Muscle of arm (tissue), 12 donors: ENCODE measurements around the gene NOXA1. TPM values are rescaled to one million over a fixed set of nuclear protein-coding genes. Genes with fewer than 3 reads are reported as not detected.
A peak's percentile ranks its signal among the peaks of the same experiment; 100 is the strongest.

Experiments
- DNase-seq: peaks from one replicate; pipeline ENCODE4 v3.0.0-alpha.2; 2013
- polyA plus RNA-seq, 12 donors: library from polyadenylated mRNA; unstranded; fragments of 120-200 nt; gene quantifications; one replicate each; pipeline ENCODE4 v1.2.1, GENCODE V29; 2013; ENCODE audit not compliant: insufficient read length in 12 of 12

The NOXA1 gene
- polyA plus RNA-seq, 12 donors = 1.4 to 3.1 (median 2.4) TPM; not detected in 2

DNA sequence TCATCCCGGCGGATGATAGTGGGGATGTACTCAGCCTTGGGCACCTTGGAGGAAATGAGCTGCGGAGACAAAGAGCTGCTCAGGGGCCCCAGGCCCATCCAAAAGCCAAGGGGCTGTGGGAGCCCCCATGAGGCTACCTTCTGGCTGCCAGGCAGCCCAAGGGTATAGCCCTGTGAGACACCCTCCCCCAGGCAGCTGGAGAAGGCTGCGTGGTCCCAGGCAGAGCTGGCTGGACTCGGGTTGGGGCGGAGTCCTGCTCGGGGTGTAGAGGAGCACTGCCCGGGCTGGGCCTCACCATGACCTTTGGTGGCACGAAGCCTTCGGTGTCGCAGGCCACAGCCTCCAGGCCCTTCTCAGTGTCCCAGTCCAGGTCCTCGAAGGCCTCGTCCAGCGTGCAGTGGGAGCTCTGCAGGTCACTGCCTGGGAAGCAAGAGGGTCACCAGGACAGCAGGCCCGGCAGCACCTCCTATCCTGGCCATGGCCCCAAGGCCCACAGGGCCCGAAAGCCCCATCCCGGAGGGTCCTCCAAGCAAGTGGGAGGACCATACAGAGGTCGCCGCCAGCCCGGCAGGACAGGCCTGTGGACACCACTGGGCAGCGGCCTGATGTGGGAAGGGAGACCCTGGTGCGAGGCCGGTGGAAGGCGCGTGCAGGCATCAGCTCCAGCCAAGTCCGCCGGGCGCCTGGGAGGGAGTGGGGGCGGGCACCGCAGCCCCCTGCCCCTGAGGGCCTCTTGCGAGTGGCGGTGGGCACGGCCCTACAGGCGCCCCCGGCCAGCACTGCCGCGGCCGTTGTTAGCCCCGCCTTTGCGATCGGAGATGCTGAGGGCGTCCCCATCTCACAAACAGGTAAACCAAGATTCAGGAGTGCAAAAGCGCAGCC lies 29.8 kb downstream of the NOXA1 start:
- DNase-seq = no peak

DNA sequence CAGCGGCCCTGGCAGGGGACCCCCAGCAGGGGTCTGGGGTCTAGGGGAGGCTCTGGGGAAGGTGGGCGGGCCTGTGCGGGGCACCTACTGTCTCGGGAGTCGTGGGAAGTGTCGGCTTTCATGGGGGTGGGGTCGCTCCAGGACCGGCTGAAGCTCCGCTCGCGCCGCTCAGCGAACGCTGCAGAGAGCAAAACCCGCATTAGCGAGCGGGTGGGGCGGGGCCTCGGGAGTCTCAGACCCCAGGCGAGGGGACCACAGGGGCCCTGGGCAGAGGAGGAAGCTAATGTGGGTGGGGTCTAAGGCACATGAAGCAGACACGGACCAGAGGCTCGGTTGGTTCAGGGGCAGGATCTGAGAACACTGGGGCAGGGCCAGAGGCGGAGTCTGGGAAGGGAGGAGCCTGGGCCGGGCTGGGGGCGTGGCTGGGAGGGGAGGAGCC lies 30.5 kb downstream of the NOXA1 start:
- peak; percentile 54 for DNase-seq

DNA sequence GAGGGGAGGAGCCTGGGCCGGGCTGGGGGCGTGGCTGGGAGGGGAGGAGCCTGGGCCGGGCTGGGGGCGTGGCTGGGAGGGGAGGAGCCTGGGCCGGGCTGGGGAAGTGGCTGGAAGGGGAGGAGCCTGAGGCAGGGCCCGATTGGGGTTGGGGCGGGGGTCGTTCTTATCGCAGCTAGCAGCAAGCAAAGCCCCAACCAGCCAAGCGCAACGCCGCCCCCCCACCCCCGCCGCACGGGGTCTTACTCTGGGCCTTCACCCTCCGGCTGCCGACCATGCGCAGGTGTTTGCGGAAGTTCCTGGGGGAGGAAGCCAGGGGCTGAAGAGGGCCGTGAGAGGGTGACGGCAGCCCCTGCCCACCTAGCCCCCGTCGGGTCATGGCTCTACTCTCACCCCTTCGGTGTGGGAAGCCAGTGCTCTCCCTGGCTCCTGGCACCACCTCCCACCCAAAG lies 31.0 kb downstream of the NOXA1 start:
- DNase-seq = no peak

DNA sequence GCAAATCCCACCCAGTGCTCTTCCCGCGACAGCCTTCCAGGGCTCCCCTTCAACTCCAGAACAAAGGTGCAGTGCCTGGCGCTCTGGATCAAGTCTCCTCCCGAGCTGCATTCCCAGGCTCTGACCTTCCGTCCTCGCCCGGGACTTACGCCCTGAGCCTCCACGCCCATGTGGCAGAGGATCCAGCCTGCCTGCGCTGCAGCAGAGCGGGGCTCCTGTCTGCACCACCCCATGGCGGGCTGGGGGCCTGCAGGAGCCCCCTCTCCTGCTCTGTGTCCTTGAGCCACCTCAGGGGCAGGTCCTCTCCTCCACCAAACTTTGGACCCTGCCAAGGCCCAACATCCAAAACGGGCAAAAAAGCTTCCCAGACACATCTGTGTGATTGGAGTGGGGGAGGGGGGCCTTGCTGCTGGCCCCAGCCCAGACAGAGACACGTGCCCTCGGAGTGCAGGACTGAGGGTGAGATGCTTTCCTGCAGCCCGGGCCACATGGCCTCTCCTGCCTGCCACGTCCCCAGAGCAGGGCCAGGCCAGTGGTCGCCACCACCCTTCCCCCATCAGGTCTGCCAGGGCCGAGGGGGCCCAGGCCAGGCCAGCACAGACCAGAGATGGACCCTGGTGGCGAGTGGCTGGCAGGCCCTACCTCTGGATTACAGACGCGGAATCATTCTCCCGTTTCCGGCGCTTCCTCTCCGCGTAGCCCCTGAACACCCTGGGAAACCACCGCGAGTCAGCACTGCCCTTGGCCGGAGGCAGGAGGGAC lies 31.6 kb downstream of the NOXA1 start:
- no peak for DNase-seq

DNA sequence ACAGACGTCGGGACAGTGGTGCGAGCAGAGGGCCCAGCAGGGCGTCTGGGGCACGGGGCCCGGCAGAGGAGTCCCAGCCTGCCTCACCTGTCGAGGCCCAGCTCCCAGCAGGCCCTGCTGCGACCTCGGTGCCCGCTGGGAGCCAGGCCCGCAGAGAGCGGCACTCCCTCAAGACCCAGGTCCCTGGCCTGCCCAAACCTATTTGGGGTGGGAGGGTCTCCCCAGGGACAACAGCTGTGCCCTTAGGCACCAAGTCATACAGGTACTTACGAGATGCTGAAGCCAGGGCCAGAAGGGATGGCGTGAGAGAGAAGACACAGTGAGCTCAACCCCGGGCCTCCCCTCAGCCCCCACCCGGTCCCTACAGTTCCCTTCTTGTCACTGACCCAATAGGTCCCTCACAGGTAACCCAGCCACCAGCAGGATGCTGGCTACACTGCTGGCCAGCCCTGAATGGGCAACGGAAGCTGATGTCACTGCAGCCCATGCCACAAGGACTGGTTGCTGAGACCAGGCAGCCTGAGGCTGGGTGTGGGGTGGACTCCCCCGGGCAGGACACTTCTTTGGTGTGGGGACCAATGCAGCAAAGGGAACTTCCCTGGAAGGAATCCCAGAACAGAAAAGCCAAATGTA lies 32.3 kb downstream of the NOXA1 start:
- no peak for DNase-seq

DNA sequence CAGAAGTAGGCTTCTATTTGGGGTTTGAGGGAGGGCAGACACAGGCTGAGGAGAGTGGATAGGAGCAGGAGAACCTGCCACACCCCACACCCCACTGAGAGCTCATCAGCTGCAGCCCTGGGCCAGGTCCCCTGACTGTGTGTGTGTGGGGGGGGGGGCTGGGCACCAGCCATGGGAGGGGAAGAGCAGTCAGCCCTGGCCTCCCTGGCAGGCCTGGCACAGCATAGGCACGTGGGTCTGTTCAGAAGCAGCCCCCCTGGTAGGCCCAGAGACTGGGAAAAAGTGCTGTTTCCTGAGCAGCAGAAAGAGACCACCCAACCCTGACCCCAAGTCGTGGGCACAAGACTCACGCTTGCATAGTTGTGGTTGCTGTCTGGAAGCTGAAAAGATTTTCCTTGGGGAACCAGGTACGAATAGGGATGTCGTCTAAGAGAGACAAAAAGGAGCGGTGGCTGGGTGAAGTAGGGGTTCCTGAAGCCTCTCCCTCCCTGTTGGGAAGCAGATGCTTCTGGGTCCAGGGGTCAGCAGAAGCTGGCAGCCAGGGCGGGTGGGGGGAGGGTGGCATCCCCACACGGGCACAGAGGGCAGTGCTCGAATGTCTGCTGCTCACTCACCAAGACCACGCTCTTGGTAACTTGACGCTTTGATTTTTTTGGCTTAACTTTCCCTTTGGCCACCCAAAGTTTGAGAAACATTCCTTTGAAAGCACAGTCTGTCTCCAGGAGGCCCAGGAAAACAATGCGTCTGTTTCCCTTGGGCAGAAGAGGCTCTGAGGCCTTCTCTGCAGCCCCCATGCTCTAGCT lies 33.1 kb downstream of the NOXA1 start:
- no peak for DNase-seq

DNA sequence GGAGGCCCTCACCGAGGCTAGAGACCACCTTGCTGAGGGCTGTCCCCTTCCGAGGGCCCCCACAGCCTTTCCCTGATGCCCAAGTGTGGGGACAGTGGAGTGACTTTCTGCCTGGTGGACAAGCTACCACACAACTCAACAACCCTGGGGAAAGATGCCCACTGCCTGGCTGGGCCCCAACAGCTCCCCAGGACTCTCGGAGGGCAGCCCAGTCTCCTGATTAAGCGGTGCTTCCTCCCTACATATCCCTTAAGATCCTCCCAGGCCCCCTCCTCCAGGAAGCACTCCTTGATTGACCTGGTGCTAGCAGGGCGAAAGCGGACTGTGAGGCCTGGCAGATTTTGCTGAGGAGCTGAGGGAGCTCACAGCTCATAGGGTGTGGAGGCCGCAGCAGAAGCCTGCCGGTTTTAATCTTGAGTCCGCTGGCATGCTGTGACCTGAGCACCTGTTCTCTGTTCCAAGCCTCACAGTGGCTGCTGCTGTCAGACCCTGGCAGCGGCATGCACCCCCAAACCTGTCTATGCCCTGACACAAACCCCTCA lies 33.7 kb downstream of the NOXA1 start:
- DNase-seq = no peak

DNA sequence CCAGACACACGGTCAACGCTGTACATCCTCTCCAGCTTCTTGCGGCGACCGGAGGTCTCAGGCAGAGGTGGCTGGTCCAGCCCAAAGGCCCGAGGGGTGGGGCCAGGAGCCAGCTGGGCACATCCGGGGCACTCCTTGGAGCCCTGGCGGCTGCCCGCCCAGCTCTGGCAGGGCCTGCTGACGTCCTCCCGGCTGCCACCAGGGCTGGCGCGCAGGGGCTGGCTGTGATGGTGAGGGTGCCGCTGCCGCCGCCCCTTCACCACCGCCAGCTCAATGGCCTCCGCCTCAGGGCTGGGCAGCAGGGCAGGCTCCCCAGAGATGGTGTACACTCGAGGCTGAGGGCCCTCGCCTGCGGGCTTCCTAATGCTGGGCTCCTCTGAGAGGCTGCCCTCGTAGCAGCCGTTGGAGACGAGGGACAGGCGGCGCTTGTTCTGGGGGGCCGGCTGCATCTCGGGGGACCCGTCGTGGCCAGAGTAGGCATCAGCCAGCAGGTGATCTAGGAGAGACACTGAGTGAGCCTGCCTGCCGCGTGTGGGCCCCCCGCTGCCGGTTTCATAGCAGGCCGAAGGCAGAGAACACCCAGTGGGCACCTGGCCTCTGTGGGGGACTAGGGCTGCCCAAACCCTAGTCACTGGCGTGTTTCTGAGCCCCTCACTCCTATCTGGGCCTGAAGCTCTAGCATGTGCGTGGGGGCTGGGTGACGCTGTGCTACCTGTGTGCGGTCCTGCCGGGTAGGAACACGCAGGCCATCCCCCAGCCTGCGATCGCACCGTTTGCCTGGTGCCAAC lies 34.4 kb downstream of the NOXA1 start:
- no peak for DNase-seq

DNA sequence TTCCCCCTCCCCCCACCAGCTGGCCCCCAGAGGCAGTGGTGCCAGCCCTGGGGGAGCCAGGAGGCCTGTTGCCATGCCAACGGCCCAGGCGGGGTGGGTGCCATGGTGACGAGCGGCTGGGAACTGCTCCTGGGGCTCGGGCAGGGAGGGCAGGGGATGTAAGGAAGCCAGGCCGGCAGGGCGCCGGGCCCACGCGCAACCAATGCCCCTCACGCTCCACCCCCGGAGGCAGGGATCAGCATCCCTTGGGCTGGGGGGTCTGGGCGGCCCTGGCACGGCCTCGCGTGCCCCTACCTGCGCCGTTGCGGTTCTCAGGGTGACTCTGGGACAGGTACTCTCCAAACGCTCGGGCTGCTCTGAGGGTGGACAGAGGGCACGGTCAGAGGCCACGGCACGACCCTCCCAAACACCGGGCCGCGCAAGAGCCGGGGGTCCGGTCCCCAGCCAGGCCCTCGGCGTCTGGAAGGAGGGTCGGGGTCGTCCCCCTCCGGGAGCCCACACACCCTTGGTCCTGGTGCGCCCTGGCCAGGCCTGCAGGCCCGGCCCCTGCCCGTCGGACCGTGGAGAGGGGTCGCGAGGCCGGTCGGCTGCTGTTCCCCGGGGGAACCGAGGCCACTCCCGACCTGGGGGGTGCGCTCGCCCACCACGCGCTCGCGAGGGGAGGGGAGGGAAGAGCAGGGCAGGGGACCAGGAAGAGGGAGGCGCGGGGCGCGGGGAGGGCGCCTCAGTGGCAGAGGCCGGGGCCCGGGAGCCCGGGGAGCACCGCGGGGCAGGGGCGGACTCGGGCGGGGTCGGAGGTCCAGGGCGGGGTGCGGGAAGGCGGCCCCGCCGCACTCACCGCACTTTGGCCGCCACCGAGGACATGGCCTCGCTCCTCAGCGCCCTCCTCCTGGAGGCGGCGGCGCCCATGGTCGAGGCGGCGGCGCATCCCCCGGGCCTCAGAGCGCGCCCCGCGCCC lies 35.3 kb downstream of the NOXA1 start:
- DNase-seq = no peak

DNA sequence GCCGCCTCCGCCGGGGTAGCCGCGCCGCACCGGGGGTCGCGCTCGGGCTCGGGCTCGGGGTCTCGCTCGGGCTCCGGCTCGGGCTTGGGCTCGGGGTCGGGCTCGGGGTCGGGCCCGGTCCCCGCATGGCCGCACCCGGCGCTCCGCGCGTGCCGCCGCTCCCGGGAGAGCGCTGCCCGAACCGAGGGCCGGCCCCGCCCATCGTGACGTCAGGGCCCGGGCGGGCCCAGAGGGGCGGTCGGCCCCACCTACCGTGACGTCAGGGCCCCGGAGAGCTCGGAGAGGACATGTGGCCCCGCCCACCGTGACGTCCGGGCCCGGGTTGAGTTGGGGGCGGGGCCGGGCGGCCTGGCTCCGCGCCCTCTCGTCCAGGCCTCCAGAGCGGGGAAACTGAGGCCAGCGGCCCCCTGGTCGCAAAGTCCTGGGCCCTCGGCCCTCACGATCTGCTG lies 36.0 kb downstream of the NOXA1 start, which contains the start of gene NSMF:
Gene NSMF (minus strand): TSS at position 183 of the 449 bp plus-strand sequence. CDS start 232 bp downstream, outside the sequence.
- DNase-seq = peak; percentile 91

DNA sequence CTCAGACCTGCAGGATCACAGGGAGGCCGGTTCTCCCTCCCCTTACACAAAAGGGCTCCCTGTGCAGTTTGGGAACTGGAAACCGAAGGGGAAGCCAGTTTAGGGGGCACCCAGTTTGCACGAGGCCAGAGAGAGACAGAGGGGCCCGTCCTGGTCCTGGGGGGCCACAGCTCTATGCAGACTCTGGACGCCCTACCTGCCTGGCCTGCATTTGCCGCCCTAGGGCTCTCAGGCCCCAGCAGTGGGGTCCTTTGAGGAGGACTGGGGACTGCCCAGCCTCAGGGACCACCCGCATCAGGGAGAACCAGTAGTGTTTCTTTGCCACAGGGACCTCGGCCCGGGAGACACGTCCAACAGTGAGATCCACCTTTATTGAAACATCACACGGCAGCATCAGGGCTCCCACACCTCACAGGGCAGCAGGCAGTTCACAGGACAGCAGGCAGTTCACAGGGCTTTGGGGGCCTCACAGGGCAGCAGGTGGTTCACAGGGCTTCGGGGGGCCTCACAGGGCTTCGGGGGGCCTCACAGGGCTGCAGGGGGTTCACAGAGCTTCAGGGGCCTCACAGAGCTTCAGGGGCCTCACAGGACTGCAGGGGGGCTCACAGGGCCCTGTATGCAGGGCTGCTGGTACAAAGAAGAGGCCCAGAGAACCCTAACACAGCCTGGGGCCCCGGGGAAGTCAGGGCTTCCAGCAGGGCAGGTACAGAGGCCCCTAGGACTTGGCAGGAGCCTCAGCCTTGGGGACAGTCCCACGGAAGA lies 36.6 kb downstream of the NOXA1 start:
- no peak for DNase-seq

DNA sequence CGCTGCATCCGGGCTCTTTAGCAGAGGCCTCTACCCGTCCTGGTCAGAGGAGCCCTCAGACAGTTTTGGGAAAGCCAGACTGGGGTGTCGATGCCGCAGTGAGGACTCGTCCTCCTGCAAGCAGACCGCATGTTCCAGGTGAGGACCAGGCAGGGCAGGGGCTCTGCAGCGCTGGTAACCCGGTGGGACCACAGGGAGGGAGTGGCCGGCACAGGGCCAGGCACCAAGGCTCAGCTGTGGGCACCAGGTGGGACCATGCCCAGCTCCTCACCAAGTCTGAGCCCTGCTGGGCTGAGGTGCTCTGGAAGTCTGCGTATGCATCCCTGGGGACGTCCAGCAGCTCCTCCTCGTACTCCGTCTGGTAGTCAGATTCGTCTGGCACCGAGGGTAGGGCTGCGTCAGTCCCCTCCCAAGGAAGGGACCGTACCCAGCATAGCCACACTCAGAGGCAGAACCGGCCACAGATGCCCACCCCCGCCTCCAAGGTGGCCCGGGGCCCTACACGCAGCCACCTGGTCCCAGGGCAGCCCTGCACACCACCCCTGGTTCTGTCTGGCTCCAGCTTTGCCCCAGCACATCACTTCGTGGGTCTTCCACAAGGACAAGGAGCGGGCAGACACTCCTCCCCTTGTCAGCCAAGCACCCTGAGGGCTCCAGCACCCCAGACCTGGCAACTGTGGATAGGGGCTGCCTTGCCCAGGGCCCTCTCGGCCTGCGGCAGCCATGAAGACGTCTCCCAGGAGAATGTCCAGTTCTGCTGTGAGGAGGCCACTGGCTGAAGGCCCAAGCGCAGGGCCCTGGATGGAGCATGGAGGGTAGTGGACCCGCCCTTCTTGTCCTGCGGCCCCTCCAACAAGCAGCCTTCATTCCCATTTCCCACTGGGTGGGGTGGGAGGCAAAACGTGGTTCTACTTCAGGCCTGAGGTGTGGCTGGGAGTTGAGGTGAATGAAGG lies 37.4 kb downstream of the NOXA1 start:
- no peak for DNase-seq

DNA sequence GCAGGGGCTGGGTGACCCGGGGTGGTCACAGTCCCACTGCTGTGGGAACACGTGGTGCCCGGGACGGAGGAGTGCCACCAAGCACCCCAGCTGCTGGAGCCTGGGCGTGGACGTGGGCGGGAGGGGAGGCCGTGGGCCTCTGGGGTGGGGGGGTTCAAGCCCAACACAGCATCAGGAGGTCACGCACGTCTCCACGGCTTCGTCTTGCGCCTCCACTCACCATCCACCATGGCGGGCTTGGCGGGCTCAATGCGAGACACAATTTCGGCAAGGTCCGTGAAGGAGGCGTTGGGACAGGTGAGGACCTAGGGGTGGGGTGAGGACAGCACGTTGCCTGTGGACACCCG lies 38.1 kb downstream of the NOXA1 start:
- DNase-seq = no peak

DNA sequence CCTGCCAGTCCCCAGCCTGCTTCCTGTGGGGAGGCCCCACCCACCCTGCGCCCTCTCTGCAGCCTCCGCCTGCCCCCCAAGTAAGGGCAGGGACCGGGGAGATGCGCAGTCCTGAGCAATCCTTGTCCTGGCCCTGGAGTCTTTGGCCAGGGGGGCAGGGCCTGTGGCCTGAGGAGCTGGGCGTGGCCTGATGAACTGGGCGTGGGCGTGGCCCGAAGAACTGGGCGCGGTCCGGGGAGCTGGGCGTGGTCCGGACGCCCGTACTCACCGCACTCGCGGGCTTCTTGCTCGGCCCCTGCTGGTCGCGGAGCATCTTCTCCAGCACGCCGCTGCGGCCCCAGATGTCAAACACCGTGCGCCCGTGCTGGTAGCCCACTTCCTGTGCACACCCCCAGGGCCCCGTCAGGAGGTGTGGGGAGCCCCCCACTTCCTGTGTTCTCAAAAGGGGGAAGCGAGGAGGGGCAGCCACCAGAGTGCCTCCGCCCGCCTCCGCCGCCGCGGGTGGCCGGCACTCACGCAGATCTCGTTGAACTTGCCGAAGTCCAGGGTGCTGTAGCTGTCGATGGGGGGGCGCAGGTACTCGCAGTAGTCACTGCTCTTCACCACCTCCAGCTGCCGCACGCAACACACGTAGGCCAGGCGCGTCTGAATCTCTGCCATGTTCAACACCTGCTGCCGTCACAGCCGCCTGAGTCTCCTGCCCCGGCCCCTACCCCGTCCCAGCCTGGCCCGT lies 38.6 kb downstream of the NOXA1 start:
- no peak for DNase-seq

DNA sequence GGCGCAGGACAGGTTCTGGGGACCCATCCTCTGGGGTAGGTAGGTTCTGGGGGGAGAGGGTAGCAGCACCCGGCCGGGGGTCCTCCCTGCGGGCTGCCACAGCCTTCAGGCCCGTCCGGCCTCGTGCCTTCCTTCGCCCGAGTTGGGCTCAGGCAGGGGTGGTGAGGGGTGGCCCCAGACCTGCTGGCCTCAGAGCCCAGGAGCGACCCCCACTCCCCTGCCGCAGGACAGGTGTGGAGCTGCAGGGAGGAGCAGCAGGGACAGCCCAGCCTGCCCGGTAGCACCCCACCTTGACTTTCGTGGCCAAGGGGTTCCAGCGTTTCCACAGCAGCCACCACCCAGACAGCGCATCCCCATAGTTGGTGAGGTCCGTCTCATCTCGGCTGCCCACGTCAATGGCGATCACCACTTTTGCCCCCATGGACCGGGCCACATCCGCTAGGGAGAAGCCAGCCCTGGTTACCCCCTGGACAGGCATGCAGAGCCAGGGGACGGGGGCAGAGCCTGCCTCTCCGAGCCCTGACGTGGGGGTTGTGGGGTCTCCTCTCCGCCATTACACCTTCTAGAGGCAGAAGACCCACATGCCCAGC lies 39.3 kb downstream of the NOXA1 start:
- DNase-seq = no peak
